Measurements from ENCODE around the gene CLEC11A.
"Not testable (repeated sequence)": the region's sequence is repeated elsewhere in the genome, so short reads cannot be mapped to it uniquely, and the experiment has no call there.

Gene CLEC11A

DNA sequence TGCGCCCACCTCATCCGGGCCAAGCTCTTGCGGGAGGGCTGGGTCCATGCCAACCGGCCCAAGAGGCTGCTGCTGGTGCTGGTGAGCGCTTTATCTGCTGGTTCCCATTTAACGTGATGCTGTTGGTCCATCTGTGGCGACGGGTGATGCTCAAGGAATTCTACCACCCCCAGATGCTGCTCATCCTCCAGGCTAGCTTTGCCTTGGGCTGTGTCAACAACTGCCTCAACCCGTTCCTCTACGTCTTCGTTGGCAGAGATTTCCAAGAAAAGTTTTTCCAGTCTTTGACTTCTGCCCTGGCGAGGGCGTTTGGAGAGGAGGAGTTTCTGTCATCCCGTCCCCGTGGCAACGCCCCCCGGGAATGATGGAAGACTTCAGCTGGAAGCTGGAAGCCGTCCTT, 35.9 kb downstream of the CLEC11A start:
- not testable (repeated sequence) for DNase-seq (ENCODE audit: low spot score)

DNA sequence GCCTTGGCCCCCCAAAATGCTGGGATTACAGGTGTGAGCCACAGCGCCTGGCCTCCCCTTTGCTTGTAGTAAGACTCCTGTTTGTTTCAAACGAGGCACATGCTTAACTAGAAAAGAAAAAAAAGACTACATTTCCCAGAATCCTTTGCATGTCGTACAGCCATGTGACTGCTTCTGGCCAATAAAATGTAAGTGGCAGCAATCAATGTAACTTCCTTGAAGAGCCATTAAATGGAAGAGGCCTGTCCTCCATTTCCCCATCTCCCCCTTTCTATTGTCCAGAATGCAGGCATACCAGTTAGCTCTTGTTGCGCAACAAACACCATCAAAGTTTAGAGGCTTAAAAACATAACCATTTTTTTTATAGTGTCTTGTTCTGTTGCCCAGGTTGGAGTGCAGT, 36.7 kb downstream of the CLEC11A start:
- DNase-seq (ENCODE audit: low spot score), result no peak

DNA sequence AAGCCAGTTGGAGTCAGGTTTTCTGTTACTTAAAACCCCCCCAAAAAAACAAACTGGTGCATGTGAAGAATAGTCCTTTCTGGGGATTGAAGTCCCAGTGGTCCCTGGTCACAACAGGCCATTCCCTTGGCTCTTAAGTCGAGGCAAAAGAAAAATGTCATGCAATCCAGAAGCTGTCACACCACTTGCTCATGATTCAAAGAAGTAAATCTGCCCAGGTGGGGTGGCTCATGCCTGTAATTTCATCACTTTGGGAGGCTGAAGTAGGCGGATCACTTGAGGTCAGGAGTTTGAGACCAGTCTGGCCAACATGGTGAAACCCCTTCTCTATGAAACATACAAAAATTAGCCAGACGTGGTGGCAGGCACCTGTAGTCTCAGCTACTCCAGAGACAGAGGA, 38.3 kb downstream of the CLEC11A start:
- DNase-seq (ENCODE audit: low spot score), result not testable (repeated sequence)

DNA sequence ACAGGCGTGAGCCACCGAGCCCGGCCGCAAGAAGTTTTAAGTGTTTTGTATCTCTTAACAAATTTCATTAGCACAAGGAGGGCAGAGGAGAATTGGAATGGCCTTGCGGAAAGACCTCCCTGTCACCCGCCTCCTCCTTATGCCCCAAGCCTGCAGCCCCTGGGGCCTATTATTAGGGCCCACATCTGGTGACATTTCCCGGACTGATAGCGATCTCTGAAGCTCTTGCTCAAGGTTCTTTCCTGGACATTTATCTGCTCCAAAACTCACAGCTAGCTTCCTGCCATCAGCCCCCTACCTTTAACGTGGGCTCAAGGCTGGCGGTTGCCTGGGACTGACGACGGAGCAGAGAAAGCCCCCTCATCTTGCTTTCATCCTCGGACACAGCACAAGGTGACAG, 40.4 kb downstream of the CLEC11A start:
- not testable (repeated sequence) for DNase-seq (ENCODE audit: low spot score)

DNA sequence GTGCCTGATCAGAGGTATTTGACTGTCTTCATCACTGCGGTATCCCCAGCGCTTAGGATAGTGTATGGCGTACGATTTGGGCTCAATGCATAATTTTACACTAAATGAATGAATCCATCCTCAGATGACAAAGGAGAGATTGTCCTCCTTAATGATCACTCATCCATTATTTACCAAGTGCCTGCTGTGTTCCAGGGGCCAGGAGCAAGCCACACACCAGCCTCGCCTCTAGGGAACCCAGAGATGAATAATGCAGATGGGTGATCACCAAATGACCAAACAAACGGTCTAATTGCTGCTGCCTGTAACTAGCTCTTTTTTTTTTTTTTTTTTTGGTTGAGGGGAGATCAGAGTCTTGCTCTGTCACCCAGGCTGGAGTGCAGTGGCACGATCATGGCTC, 41.2 kb downstream of the CLEC11A start:
- DNase-seq (ENCODE audit: low spot score), result no peak

DNA sequence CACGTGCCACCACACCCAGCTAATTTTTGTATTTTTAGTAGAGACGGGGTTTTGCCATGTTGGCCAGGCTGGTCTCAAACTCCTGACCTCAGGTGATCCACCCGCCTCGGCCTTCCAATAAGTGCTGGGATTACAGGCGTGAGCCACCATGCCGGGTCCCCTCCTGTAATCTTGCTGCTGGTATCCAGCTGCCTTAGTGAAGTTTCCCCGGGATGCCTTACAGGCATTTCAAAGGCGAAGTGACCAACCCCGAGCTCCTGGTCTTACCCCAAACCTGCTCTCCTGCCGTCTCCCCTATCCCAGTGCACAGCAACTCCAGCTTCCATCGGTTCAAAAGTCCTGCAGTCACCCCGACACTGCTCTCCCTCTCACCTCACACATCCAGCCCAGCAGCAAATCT, 43.6 kb downstream of the CLEC11A start:
- not testable (repeated sequence) for DNase-seq (ENCODE audit: low spot score)

DNA sequence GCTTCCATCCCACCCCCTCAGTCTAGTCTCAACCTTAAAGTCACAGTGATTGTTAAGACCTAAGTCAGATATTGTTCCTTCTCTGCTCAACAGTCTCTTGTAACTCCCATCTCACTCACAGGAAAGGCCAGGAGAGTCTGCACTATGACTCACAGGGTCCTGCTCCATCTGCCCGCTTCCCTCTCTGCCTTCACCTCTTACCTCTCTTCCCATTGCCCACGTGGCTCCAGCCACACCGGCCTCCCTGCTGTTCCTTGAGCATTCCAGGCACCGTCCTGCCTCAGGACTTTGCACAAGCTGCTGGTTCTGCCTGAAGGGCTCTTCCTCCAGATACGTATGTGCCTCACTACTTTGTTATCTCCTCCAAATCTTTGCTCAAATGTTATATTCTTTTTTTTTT, 44.1 kb downstream of the CLEC11A start:
- DNase-seq (ENCODE audit: low spot score), result not testable (repeated sequence)

DNA sequence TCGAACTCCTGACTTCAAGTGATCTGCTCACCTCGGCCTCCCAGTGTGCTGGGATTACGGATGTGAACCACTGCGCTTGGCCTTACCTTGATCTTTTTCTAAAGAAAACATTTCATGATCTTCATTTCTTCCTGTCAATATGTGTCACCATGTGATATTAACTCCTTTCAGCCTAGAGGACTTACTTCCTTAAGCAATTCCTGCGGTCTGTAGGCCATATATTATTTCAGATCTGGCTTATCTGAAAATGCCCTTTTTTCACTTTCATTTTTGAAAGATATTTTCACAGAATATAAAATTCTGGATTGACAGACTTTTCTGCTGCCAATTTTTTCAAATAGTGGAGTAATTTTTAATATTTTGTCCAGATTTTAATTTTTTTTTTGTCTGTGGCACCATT, 45.1 kb downstream of the CLEC11A start:
- no peak for DNase-seq (ENCODE audit: low spot score)

DNA sequence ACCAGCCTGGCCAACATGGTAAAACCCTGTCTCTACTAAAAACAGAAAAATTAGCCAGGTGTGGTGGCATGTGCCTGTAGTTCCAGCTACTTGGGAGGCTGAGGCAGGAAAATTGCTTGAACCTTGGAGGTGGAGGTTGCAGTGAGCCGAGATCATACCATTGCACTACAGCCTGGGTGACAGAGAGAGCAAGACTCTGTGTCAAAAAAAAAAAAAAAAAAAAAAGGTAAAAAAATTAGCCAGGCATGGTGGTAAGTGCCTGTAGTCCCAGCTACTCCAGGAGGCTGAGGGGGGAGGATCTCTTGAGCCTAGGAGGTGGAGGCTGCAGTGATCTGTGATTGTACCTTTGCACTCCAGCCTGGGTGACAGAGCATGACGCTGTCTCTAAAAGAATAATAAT, 47.0 kb downstream of the CLEC11A start, which contains the start of gene GPR32:
TSS of gene GPR32 (plus strand) at position 301 of the 400 bp plus-strand sequence. CDS start 137 bp downstream, outside the sequence.
- not testable (repeated sequence) for DNase-seq (ENCODE audit: low spot score)

DNA sequence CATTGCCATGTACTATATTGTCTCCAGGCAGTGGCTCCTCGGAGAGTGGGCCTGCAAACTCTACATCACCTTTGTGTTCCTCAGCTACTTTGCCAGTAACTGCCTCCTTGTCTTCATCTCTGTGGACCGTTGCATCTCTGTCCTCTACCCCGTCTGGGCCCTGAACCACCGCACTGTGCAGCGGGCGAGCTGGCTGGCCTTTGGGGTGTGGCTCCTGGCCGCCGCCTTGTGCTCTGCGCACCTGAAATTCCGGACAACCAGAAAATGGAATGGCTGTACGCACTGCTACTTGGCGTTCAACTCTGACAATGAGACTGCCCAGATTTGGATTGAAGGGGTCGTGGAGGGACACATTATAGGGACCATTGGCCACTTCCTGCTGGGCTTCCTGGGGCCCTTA, 47.7 kb downstream of the CLEC11A start:
- no peak for DNase-seq (ENCODE audit: low spot score)

DNA sequence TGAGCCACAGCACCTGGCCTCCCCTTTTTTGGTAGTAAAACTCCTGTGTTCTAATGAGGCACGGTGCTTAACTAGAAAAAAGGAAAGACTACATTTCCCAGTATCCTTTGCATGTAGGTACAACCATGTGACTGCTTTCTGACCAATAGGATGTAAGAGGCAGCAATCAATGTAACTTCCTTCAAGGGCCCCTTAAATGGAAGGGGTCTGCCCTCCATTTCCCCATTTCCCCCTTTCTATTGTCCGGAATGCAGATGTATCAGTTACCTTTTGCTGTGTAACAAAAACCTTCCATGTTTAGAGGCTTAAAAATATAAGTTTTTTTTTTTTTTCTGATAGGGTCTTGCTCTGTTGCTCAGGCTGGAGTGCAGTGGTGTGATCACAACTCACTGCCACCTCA, 49.3 kb downstream of the CLEC11A start:
- no peak for DNase-seq (ENCODE audit: low spot score)

DNA sequence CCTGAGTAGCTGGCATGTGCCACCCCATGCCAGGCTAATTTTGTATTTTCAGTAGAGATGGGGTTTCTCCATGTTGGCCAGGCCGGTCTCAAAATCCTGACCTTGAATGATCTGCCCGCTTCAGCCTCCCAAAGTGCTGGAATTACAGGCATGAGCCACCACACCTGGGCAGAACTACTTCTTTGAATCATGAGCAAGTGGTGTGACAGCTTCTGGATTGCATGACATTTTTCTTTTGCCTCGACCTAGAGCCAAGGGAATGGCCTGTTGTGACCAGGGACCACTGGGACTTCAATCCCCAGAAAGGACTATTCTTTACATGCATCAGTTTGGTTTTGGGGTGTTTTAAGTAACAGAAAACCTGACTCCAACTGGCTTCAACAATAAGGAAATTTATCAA, 49.7 kb downstream of the CLEC11A start:
- not testable (repeated sequence) for DNase-seq (ENCODE audit: low spot score)

DNA sequence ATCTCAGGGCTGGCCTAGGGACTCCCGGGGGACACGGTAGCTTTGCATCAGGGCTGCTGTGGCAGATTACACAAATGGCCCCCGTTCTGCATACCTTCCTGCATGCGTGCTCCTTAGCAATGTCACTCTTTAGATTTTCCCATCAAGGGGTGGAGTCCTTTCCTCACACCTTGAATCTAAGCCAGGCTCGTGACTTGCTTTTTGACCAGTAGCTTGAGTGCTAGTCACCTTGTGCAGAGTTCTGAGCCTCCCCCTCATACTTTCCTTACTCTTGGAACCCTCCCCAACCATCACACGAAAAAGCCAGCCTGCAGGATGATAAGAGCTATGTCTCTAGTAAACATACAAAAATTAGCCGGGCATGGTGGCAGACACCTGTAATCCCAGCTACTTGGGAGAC, 50.3 kb downstream of the CLEC11A start:
- DNase-seq (ENCODE audit: low spot score), result not testable (repeated sequence)

All from HuH-7 (cell line).